ENCODE results near the gene BRD2. TPM values are rescaled to one million over a fixed set of nuclear protein-coding genes. Genes with fewer than 3 reads are reported as not detected.

BRD2 gene
- total RNA-seq, 2 donors from 2014 or later, result 99.1 to 171 TPM

- H3K36me3 ChIP-seq (replicated peaks in 1 of 2; ENCODE audit: insufficient read depth in 1 of 2, low read depth in 2 of 2), result no peaks in the 10 kb centered on the region
- peak; percentile 67 to 81 (median 79) for TF ChIP-seq CTCF (IDR thresholded peaks at IDR 0.05)
- no peak for TF ChIP-seq POLR2A (IDR thresholded peaks at IDR 0.05)
- no peaks in the 10 kb centered on the region for H3K27me3 ChIP-seq
- no peak overlapping the region for H3K4me3 ChIP-seq
- intact Hi-C loops (cut with DNase I), result no loop called here
- H3K27ac ChIP-seq, result no peak overlapping the region
- DNase-seq (peak; percentile 75 to 87 (median 81)), ATAC-seq (peak; percentile 79)
- peaks cover 0 to 3% (median 0%) of the 10 kb centered on the region in 3 donors for H3K9me3 ChIP-seq
- 0 to 11% methylated on average over 3 of the region's 3 CpGs for WGBS, 2 donors
- no peaks in the 10 kb centered on the region for H3K4me1 ChIP-seq
These were observed 34.7 kb upstream of the BRD2 start for GRCh38 chr6:32933661-32934085.

- H3K27me3 ChIP-seq, result no peaks in the 10 kb centered on the region
- intact Hi-C loops (cut with DNase I), result loop anchor here (5.0 kb wide), 1 partner anchor 52 kb away; no protein-coding TSS in a partner anchor
- ATAC-seq (no peak), DNase-seq (no peak)
- H3K4me3 ChIP-seq, result no peak overlapping the region
- no peaks in the 10 kb centered on the region for H3K36me3 ChIP-seq (replicated peaks in 1 of 2; ENCODE audit: insufficient read depth in 1 of 2, low read depth in 2 of 2)
- no peak for TF ChIP-seq POLR2A (IDR thresholded peaks at IDR 0.05)
- no peak for TF ChIP-seq CTCF (IDR thresholded peaks at IDR 0.05)
- H3K27ac ChIP-seq, result no peak overlapping the region
- no peaks in the 10 kb centered on the region for H3K9me3 ChIP-seq
- H3K4me1 ChIP-seq, result peaks cover 3% of the 10 kb centered on the region
- WGBS, 2 donors, result 80 to 82% methylated on average over 4 of the region's 4 CpGs
These were observed 32.7 kb upstream of the BRD2 start for GRCh38 chr6:32935551-32936238.

- peak overlapping the region in 1 of 4 donors; percentile 64 for H3K27ac ChIP-seq
- DNase-seq (peak in 1 of 4 donors; percentile 27), ATAC-seq (no peak)
- intact Hi-C loops (cut with DNase I), result loop anchor here (5.0 kb wide), 1 partner anchor 51 kb away; no protein-coding TSS in a partner anchor
- H3K27me3 ChIP-seq, result no peaks in the 10 kb centered on the region
- 43 to 77% methylated on average over 12 of the region's 12 CpGs for WGBS, 2 donors
- no peak for TF ChIP-seq CTCF (IDR thresholded peaks at IDR 0.05)
- no peak for TF ChIP-seq POLR2A (IDR thresholded peaks at IDR 0.05)
- H3K9me3 ChIP-seq, result no peaks in the 10 kb centered on the region
- no peaks in the 10 kb centered on the region for H3K36me3 ChIP-seq (replicated peaks in 1 of 2; ENCODE audit: insufficient read depth in 1 of 2, low read depth in 2 of 2)
- peaks cover 5% of the 10 kb centered on the region for H3K4me1 ChIP-seq
- H3K4me3 ChIP-seq, result no peak overlapping the region
These were observed 31.9 kb upstream of the BRD2 start for GRCh38 chr6:32936239-32937152.

GRCh38 chr6:32937230-32937633 is 31.2 kb upstream of the BRD2 start:
- peak in 1 of 4 donors; percentile 67 for DNase-seq
- H3K36me3 ChIP-seq (replicated peaks in 1 of 2; ENCODE audit: insufficient read depth in 1 of 2, low read depth in 2 of 2), result no peaks in the 10 kb centered on the region

More at GRCh38 chr6:32937230-32937633, 31.2 kb upstream of the BRD2 start:
- 53 to 87% methylated on average over 8 of the region's 8 CpGs for WGBS, 2 donors
- TF ChIP-seq POLR2A (IDR thresholded peaks at IDR 0.05) (peak in 1 of 3 donors; percentile 30), CTCF (IDR thresholded peaks at IDR 0.05) (no peak)
- intact Hi-C loops (cut with DNase I), result loop anchor here (5.0 kb wide), 1 partner anchor 50 kb away; no protein-coding TSS in a partner anchor
- peak overlapping the region in 1 of 4 donors; percentile 64 for H3K27ac ChIP-seq
- peaks cover 5% of the 10 kb centered on the region for H3K4me1 ChIP-seq
- no peak for ATAC-seq
- H3K27me3 ChIP-seq, result no peaks in the 10 kb centered on the region
- H3K9me3 ChIP-seq, result no peaks in the 10 kb centered on the region
- no peak overlapping the region for H3K4me3 ChIP-seq

All from body of pancreas (tissue), 4 donors.